Measurements from ENCODE around the gene RIN2. TPM values are rescaled to one million over a fixed set of nuclear protein-coding genes. Genes with fewer than 3 reads are reported as not detected.

RIN2 gene
- total and polyA plus RNA-seq, 2 of the 13 experiments (the other 11 are each of a cell fraction or from before 2014, with no cell fraction given), result 2.5 to 5.1 TPM

GRCh38 chr20:19778404-19778803 lies 20.3 kb downstream of the RIN2 start:
- in situ Hi-C loops (cut with HindIII; ENCODE audit: extremely low pct_ligation_motif_present, low pct_unique_long_range_greater_than_20kb) (no loop called here), intact Hi-C loops (cut with micrococcal nuclease; ENCODE audit: unreplicated experiment) (no loop called here)
- Histone ChIP-seq H2AFZ (ENCODE audit: low read length) (no peak overlapping the region), H3K27me3 (ENCODE audit: control insufficient read depth in 1 of 2, insufficient read depth in 2 of 2, low read length in 2 of 2) (no peaks in the 10 kb centered on the region), H3K4me3 (replicated peaks in 1 of 3; ENCODE audit: insufficient read depth in 1 of 3, low read depth in 2 of 3, low read length in 3 of 3) (no peak overlapping the region), H3K79me2 (ENCODE audit: insufficient read depth, low read length) (no peaks in the 10 kb centered on the region), H3K27ac (ENCODE audit: extremely low read length, insufficient read depth, low read length) (no peak overlapping the region), H3K9me3 (ENCODE audit: low read length) (no peaks in the 10 kb centered on the region), H4K20me1 (ENCODE audit: insufficient read depth, low read length) (no peaks in the 10 kb centered on the region), H3K9ac (ENCODE audit: insufficient read depth, low read depth, low read length) (no peak overlapping the region), H3K36me3 (replicated peaks in 1 of 2; ENCODE audit: control insufficient read depth in 1 of 2, insufficient read depth in 2 of 2, low read length in 2 of 2) (no peaks in the 10 kb centered on the region), H3K4me2 (ENCODE audit: low read depth, low read length) (no peak overlapping the region), H3K4me1 (ENCODE audit: insufficient read depth, low read length) (peaks cover 17% of the 10 kb centered on the region)
- TF ChIP-seq ZMYM3 (CRISPR knock-in tag; IDR thresholded peaks at IDR 0.05) (no peak), PHF20 (CRISPR knock-in tag; IDR thresholded peaks at IDR 0.05) (no peak), KLF16 (CRISPR knock-in tag; IDR thresholded peaks at IDR 0.05) (no peak), SNAPC2 (CRISPR knock-in tag; IDR thresholded peaks at IDR 0.05) (no peak), ZNF33B (CRISPR knock-in tag; IDR thresholded peaks at IDR 0.05) (no peak)
- TF ChIP-seq, protein P1, sequence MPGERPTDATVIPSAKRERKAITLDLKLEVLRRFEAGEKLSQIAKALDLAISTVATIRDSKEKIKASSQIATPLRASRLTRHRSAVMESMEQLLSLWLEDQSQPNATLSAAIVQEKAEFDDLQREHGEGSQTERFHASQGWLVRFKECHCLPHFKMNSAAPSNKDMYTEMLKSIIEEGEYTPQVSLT (CRISPR knock-in tag; IDR thresholded peaks at IDR 0.05; ENCODE audit: borderline replicate concordance, low read depth), result no peak
- TF ChIP-seq, protein P2, sequence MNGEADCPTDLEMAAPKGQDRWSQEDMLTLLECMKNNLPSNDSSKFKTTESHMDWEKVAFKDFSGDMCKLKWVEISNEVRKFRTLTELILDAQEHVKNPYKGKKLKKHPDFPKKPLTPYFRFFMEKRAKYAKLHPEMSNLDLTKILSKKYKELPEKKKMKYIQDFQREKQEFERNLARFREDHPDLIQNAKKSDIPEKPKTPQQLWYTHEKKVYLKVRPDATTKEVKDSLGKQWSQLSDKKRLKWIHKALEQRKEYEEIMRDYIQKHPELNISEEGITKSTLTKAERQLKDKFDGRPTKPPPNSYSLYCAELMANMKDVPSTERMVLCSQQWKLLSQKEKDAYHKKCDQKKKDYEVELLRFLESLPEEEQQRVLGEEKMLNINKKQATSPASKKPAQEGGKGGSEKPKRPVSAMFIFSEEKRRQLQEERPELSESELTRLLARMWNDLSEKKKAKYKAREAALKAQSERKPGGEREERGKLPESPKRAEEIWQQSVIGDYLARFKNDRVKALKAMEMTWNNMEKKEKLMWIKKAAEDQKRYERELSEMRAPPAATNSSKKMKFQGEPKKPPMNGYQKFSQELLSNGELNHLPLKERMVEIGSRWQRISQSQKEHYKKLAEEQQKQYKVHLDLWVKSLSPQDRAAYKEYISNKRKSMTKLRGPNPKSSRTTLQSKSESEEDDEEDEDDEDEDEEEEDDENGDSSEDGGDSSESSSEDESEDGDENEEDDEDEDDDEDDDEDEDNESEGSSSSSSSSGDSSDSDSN (CRISPR knock-in tag; IDR thresholded peaks at IDR 0.05), result no peak
- no peak for DNase-seq (ENCODE audit: low spot score)
- POLR2A ChIA-PET, result no interaction called here
- BruUV-seq (replicated peaks), result no TSS peak
- CTCF ChIA-PET (ENCODE audit: low intra/inter-chr PET ratio, low total read pairs), result no interaction called here
- no peak for ATAC-seq
- no peak for FAIRE-seq
- WGBS (ENCODE audit: low lambda C conversion rate), result 37% methylated on average over 3 of the region's 3 CpGs

All from HepG2 (cell line).